ACC112 (cell line): ENCODE measurements around the gene NYAP2.

Experiments used
- H2AFZ ChIP-seq: fragments of 200-600 bp; sonication (generic); one replicate; pipeline ENCODE4 v1.6.0; 2017; ENCODE audit warnings: antibody characterized with exemption, low read length; ENCODE audit not compliant: unreplicated experiment
- H3K27ac ChIP-seq: fragments of 200-600 bp; sonication (generic); 2 replicates; pipeline ENCODE4 v1.5.1; 2014; ENCODE audit warnings: low read depth, mild to moderate bottlenecking, antibody characterized with exemption, low read length, moderate library complexity
- H3K27me3 ChIP-seq: fragments of 200-600 bp; sonication (generic); 2 replicates; pipeline ENCODE4 v1.6.1; 2014; ENCODE audit warnings: mild to moderate bottlenecking, antibody characterized with exemption, low read length, moderate library complexity, mixed read lengths; ENCODE audit not compliant: insufficient read depth
- H3K36me3 ChIP-seq: fragments of 200-600 bp; sonication (generic); 2 replicates; pipeline ENCODE4 v1.6.1; 2016; ENCODE audit warnings: mild to moderate bottlenecking, antibody characterized with exemption, low read length, moderate library complexity, mixed read lengths; ENCODE audit not compliant: insufficient read depth
- H3K4me1 ChIP-seq: fragments of 200-600 bp; sonication (generic); one replicate; pipeline ENCODE4 v1.6.1; 2016; ENCODE audit warnings: low read length, mixed read lengths; ENCODE audit not compliant: insufficient read depth, unreplicated experiment, control insufficient read depth
- H3K4me3 ChIP-seq: fragments of 200-600 bp; sonication (generic); 2 replicates; pipeline ENCODE4 v1.5.1; 2014; ENCODE audit warnings: mild to moderate bottlenecking, low read depth, low read length
- H3K79me2 ChIP-seq: fragments of 200-600 bp; sonication (generic); one replicate; pipeline ENCODE4 v1.6.0; 2016; ENCODE audit warnings: low read length; ENCODE audit not compliant: control insufficient read depth, unreplicated experiment, insufficient read depth

Gene NYAP2

DNA sequence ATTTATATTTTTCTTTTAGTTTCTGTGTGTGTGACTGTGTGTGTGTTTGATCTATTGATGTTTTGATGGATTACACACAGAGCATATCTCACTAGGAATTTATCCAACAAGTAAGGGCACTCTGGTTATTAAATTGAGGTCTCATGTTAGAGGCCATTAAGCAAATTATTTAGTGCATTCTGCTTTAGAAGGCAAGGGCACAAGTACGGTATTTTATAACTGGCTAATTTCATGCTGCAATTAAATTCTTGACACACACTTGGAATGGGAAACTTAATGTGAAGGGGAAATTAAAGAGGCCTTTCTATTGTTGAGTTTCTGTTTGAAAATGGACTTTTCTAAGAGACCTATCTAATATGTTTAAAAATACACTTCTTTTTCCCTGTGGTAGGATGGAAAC lies 25.8 kb downstream of the NYAP2 start:
- no peak overlapping the region for H3K27ac ChIP-seq
- H3K4me3 ChIP-seq = no peak overlapping the region
- H2AFZ ChIP-seq = no peak overlapping the region
- H3K79me2 ChIP-seq = no peaks in the 10 kb centered on the region
- no peaks in the 10 kb centered on the region for H3K36me3 ChIP-seq
- peaks cover 18% of the 10 kb centered on the region for H3K27me3 ChIP-seq
- H3K4me1 ChIP-seq = no peaks in the 10 kb centered on the region

DNA sequence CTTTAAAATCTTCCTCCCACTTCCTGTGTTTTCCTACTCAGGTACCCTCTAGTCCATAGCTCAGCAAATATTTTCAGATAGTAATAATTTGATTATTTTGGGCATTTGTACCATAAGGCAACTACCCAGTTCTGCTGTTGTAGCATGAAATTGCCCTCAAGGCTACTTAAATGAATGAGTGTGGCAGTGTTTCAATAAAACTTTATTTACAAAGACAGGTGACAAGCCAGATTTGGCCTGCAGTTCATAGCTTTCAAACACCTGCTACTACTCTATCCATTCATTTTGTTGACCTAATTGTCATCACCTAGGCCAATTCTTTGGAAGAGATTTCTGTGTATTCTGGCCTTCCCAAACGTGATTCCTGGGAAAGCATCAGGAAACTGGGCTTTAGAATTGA lies 28.9 kb downstream of the NYAP2 start:
- H3K79me2 ChIP-seq = no peaks in the 10 kb centered on the region
- H3K4me1 ChIP-seq = no peaks in the 10 kb centered on the region
- H3K27ac ChIP-seq = no peak overlapping the region
- H3K27me3 ChIP-seq = peaks cover 18% of the 10 kb centered on the region
- H2AFZ ChIP-seq = no peak overlapping the region
- no peak overlapping the region for H3K4me3 ChIP-seq
- H3K36me3 ChIP-seq = no peaks in the 10 kb centered on the region

DNA sequence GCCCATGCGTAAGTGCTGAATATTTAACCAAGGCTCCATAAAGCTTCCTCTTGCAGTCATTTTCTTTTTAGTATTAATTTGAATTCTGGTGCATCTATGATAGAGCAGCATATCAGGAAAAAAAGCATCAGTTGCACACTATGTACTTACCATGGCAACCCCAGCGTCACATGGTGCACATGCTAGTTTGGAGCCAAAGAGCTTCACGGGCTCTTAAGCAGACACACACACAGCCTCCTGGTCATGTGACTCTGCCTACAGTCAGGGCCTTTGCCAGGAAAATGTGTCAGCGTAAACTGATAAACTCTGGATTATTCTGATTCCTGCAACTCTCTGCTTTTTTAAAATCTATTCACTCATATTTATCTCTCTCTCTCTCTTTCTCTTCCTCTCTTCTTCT lies 30.2 kb downstream of the NYAP2 start:
- no peak overlapping the region for H3K4me3 ChIP-seq
- no peak overlapping the region for H3K27ac ChIP-seq
- H3K4me1 ChIP-seq = no peaks in the 10 kb centered on the region
- no peaks in the 10 kb centered on the region for H3K36me3 ChIP-seq
- no peaks in the 10 kb centered on the region for H3K79me2 ChIP-seq
- no peak overlapping the region for H2AFZ ChIP-seq
- H3K27me3 ChIP-seq = peaks cover 25% of the 10 kb centered on the region; the same call in 1 of the 2 replicates

DNA sequence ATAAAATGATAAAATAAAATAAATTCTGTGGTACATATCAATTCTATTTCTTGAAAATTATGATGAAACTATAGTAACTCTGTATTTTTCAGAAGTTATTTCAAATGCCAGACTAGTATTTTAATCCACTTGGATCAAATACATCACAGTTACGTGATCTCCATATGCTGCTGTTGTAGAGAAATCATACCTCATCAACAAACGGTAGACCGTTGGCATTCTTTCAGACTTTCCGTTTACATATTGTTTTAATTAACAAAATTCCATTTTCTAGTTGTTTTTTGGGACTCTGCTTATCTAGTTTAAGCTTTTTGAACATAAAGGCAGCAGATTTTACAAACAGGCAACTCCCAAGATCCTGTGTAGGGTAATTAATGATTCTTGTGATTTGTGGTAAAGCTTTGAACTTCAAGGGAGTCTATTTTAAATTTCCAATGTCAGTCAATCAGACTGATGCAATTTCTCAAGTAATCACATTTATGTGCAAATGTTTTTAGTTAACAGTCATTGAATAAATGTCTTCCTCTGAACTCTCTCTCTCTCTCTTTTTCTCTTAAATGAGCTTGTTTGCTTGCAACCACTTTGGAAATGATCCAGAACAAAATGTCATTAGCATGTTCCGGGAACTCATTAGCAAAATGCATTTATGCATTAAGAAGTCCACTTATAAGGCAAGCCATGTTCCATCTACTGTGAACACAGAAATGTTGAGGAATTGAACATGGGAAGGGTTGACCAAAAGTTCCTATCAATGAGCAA lies 31.8 kb downstream of the NYAP2 start:
- Histone ChIP-seq H2AFZ (no peak overlapping the region), H3K36me3 (no peaks in the 10 kb centered on the region)

DNA sequence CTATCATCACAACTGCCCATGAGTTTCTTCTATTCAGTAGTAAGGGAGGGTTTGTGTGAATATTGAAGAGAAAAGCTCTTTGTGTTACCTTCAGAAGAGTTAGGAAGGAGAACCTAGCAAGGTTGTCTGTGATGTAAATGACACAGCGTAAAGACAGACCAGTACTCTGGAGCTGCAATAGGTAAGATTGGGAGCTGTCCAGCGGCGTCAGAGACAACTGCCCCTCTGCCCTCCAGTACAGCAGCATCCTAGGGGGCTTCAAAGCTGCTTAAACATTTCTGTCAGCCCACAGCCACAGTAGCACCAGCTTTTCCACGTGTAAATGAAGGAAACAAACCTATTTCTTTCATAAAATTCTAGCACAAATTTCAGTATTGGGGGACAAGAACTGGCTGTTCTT lies 34.5 kb downstream of the NYAP2 start:
- no peaks in the 10 kb centered on the region for H3K36me3 ChIP-seq
- peaks cover 37% of the 10 kb centered on the region for H3K27me3 ChIP-seq
- H3K27ac ChIP-seq = no peak overlapping the region
- no peak overlapping the region for H2AFZ ChIP-seq
- no peaks in the 10 kb centered on the region for H3K79me2 ChIP-seq
- no peak overlapping the region for H3K4me3 ChIP-seq
- no peaks in the 10 kb centered on the region for H3K4me1 ChIP-seq

More for the DNA sequence above, 31.8 kb downstream of the NYAP2 start:
- H3K27ac ChIP-seq = no peak overlapping the region
- H3K79me2 ChIP-seq = no peaks in the 10 kb centered on the region
- no peak overlapping the region for H3K4me3 ChIP-seq
- H3K27me3 ChIP-seq = peaks cover 32% of the 10 kb centered on the region; the same call in 1 of the 2 replicates
- H3K4me1 ChIP-seq = no peaks in the 10 kb centered on the region

DNA sequence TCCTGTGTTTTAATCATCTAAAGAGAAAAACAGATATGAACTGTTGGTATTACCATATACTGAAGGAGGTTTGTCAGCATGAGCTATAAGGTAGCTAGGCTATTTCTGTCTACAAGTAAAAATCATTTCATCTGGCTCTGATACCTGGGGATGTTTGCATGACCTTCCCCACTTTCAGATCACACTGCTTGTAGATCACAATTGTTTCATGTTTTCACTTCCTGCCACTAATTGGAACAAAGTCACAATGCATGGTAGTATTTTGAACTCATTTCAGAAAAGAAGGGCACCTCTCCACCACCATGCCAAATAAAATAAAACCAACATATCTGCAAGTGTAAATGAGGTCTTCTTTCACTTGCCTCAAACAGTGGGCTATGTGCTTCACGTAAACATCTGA lies 37.8 kb downstream of the NYAP2 start:
- Histone ChIP-seq H2AFZ (no peak overlapping the region), H3K27me3 (peaks cover 64% of the 10 kb centered on the region), H3K4me1 (no peaks in the 10 kb centered on the region), H3K27ac (no peak overlapping the region), H3K4me3 (no peak overlapping the region), H3K79me2 (no peaks in the 10 kb centered on the region), H3K36me3 (no peaks in the 10 kb centered on the region)

DNA sequence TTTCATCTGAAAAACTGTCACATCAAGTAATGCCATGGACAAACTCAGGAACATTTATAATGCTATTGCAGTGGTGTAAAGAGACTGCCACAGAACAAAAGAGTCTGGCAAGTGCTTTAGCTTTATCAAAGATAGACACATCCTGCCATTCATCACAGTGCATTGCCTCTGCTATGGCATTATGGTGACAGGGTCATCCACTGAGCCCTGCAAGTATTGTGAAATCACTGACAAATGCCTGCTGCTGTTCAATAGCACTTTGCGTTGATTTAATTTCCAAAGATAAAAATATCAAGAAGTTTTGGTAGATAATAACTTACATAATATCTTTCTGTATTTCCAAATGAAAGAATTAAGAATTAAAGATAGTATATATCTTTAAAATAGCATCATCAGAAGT lies 38.7 kb downstream of the NYAP2 start:
- Histone ChIP-seq H3K27me3 (peaks cover 66% of the 10 kb centered on the region), H3K79me2 (no peaks in the 10 kb centered on the region), H3K4me1 (no peaks in the 10 kb centered on the region), H3K36me3 (no peaks in the 10 kb centered on the region), H3K27ac (no peak overlapping the region), H2AFZ (no peak overlapping the region), H3K4me3 (no peak overlapping the region)

DNA sequence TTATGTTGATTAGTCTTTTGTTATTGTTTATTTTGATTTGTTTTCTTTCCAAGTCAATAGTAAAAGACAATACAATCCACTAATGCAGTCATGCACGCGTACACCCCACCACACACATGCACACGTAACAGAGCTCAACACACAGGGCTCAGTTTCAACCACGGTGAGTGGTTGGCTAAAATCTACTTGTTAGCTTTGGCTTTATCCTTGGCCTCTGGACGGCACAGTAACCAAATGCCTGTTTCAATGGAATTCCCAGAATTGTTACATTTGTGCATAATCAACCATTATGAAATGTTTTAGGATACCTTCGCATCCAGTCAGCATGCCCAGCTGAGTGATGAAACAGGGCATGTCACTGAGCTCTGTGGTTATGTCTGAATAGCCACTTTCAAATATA lies 53.2 kb downstream of the NYAP2 start:
- Histone ChIP-seq H2AFZ (no peak overlapping the region), H3K27ac (no peak overlapping the region), H3K27me3 (peaks cover 27% of the 10 kb centered on the region; the same call in 1 of the 2 replicates), H3K36me3 (no peaks in the 10 kb centered on the region), H3K79me2 (no peaks in the 10 kb centered on the region), H3K4me1 (no peaks in the 10 kb centered on the region), H3K4me3 (no peak overlapping the region)

DNA sequence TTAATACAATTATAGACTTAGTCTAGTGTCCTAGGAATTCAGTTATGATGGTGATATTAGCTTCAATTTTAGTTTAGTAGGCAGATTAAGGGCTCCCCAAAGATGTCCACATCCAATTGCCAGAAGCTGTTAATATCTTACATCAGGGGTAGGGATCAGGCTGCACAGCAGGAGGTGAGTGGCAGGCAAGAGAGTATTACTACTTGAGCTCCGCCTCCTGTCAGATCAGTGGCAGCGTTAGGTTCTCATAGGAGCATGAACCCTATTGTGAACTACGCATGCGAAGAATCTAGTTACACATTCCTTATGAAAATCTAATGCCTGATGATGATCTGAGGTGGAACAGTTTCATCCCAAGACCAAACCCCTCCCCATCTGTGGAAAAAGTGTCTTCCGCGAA lies 54.9 kb downstream of the NYAP2 start:
- H3K4me1 ChIP-seq = no peaks in the 10 kb centered on the region
- peaks cover 17% of the 10 kb centered on the region; the same call in 1 of the 2 replicates for H3K27me3 ChIP-seq
- no peak overlapping the region for H3K27ac ChIP-seq
- no peaks in the 10 kb centered on the region for H3K36me3 ChIP-seq
- no peak overlapping the region for H2AFZ ChIP-seq
- no peak overlapping the region for H3K4me3 ChIP-seq
- H3K79me2 ChIP-seq = no peaks in the 10 kb centered on the region

DNA sequence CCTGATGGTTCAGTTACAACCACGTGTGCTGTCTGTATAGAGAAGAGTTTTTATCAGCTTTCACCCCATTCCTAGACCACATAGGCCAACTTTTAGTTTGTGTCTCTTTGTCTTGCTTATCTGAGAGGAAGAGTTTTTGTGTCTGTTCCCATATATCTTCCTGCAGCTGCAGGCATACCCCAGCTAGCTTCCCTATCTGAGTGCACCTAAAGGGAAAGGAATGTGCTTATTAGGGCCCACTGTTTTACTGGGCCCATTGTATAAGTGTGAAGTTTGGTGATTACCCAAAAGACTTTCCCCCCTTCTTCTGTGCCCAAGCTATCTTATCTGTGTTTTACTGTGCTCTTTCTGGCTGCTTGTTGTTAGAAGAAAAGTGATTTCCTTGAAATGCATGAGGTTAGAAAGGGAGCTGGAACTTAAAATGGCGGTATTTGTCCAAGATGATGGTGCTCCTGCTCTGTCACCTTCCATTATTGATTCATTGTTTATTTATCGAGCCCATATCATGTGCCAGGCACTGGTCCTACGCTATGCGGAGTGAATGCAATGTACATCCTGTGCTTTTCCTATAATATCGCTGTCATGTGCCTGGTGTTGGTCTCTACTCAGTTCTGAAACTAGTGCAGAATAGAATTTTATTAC lies 57.2 kb downstream of the NYAP2 start:
- Histone ChIP-seq H3K4me3 (no peak overlapping the region), H3K27ac (no peak overlapping the region), H3K79me2 (no peaks in the 10 kb centered on the region), H3K4me1 (no peaks in the 10 kb centered on the region), H3K27me3 (peaks cover 7% of the 10 kb centered on the region; the same call in 1 of the 2 replicates), H2AFZ (no peak overlapping the region), H3K36me3 (no peaks in the 10 kb centered on the region)

DNA sequence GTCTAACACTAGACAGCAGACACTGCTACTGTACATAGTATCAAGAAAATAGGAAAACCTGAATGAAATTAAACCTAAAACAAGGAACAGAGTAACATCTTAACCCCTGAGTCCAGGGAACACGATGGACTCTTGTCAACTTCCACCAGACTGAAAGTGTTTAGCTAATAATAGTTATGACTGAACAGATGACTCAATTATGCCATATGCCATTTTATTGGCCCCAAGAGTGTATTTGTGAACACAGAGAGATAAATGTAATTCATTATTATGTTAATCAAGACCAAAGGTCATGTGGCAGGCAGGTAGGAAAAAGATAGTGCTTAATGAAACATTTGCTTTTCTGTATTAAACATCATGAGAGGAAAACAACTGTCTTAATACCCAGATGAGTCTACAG lies 58.0 kb downstream of the NYAP2 start:
- no peak overlapping the region for H3K27ac ChIP-seq
- H3K4me1 ChIP-seq = no peaks in the 10 kb centered on the region
- H3K79me2 ChIP-seq = no peaks in the 10 kb centered on the region
- H3K36me3 ChIP-seq = no peaks in the 10 kb centered on the region
- H2AFZ ChIP-seq = no peak overlapping the region
- no peak overlapping the region for H3K4me3 ChIP-seq
- H3K27me3 ChIP-seq = peaks cover 7% of the 10 kb centered on the region; the same call in 1 of the 2 replicates
